ENCODE measurements around the gene TMEM106C.

DNA sequence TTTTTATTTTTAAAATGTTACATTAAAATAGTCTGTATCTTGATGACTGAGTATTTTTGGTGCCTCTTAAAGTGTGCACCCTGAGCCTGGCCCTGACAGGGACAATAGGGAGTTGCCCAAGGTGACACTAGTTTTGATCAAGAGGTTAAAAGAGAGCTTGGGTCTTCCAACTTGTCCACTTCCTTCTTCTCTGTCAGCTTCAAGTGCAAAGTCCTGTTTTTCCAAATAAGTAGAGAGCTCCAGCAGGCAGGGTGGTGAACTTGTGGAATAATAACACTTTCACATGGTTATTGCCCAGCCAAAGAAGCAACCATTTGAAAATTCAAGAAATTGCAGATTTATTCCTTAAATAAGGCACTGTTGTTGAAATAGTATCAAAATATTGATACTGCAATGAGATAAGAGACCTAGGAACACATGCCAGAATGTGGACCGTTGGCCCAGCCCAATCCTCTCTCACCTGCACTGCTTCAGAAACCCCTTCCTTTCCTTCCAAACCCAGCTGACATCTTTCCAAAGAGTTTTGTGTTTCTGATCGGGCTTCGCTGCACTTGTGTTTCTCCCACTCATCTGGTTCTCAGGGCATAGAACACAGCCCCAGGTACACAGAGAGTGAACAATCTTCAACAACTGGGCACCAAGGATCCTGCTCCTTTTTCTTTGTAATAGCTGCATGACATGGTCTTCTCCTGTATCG, 54.7 kb downstream of the TMEM106C start:
- no peak for TF ChIP-seq SMAD4 (CRISPR knock-in tag; IDR thresholded peaks at IDR 0.05)
- TF ChIP-seq USF2 (CRISPR knock-in tag; IDR thresholded peaks at IDR 0.05): no peak
- no peak for TF ChIP-seq AFF4 (CRISPR knock-in tag; IDR thresholded peaks at IDR 0.05; ENCODE audit: borderline replicate concordance)
- TF ChIP-seq CTCF (IDR thresholded peaks at IDR 0.05): no peak
- TF ChIP-seq, protein P1, sequence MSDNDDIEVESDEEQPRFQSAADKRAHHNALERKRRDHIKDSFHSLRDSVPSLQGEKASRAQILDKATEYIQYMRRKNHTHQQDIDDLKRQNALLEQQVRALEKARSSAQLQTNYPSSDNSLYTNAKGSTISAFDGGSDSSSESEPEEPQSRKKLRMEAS (CRISPR knock-in tag; IDR thresholded peaks at IDR 0.05): no peak
- TF ChIP-seq SP1 (CRISPR knock-in tag; conservative IDR thresholded peaks at IDR 0.05): no peak
- TF ChIP-seq IRF1 (CRISPR knock-in tag; IDR thresholded peaks at IDR 0.05): no peak
- TF ChIP-seq JUN (CRISPR knock-in tag; IDR thresholded peaks at IDR 0.05): no peak
- no peak for TF ChIP-seq ELF4 (CRISPR knock-in tag; IDR thresholded peaks at IDR 0.05; ENCODE audit: low read depth)
- TF ChIP-seq, protein P2, sequence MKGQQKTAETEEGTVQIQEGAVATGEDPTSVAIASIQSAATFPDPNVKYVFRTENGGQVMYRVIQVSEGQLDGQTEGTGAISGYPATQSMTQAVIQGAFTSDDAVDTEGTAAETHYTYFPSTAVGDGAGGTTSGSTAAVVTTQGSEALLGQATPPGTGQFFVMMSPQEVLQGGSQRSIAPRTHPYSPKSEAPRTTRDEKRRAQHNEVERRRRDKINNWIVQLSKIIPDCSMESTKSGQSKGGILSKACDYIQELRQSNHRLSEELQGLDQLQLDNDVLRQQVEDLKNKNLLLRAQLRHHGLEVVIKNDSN (CRISPR knock-in tag; IDR thresholded peaks at IDR 0.05): no peak
- TF ChIP-seq MLX (CRISPR knock-in tag; IDR thresholded peaks at IDR 0.05): no peak
- TF ChIP-seq MYBL2 (CRISPR knock-in tag; IDR thresholded peaks at IDR 0.05): no peak
- TF ChIP-seq ZNF512 (CRISPR knock-in tag; IDR thresholded peaks at IDR 0.05; ENCODE audit: borderline replicate concordance): no peak
